Heart left ventricle (tissue), 16 donors: ENCODE results near the gene STRN3. TPM values are rescaled to one million over a fixed set of nuclear protein-coding genes. Genes with fewer than 3 reads are reported as not detected.

Source experiments
- ATAC-seq, 4 donors: fragments of 200-7000 bp; cut with Tn5 transposase; one replicate each; pipeline ENCODE4 v1.9.1; 2020 to 2022; ENCODE audit warnings: moderate library complexity in 4 of 4, mild to moderate bottlenecking in 3 of 4, moderate number of reproducible peaks in 1 of 4
- DNase-seq, 5 donors: peaks; one replicate each; pipeline ENCODE4 v3.0.0-alpha.2; 2020
- H3K27ac ChIP-seq, 12 donors: fragments of 200-600 bp; sonication (generic) in 4 of 12; one replicate each; pipeline versions ENCODE4 v1.5.0 to v1.8.0; 2016 to 2022; ENCODE audit warnings: mild to moderate bottlenecking in 2 of 12
- H3K27me3 ChIP-seq, 9 donors: fragments of 200-600 bp; sonication (generic) in 2 of 9; one replicate each; pipeline versions ENCODE4 v1.5.1 to v1.8.0; 2016 to 2022; ENCODE audit warnings: mild to moderate bottlenecking in 3 of 9
- H3K36me3 ChIP-seq, 9 donors: fragments of 200-600 bp; sonication (generic) in 2 of 9; one replicate each; pipeline versions ENCODE4 v1.5.0 to v1.8.0; 2018 to 2022; ENCODE audit warnings: mild to moderate bottlenecking in 2 of 9
- H3K4me1 ChIP-seq, 12 donors: fragments of 200-600 bp; sonication (generic) in 4 of 12; one replicate each; pipeline versions ENCODE4 v1.5.0 to v1.8.0; 2016 to 2022; ENCODE audit warnings: mild to moderate bottlenecking in 3 of 12
- H3K4me3 ChIP-seq, 12 donors: fragments of 200-600 bp; sonication (generic) in 4 of 12; one replicate each; pipeline versions ENCODE4 v1.5.0 to v1.8.0; 2017 to 2022; ENCODE audit warnings: mild to moderate bottlenecking in 9 of 12, moderate library complexity in 4 of 12
- H3K9me3 ChIP-seq, 12 donors: fragments of 200-600 bp; sonication (generic) in 4 of 12; one replicate each; pipeline versions ENCODE4 v1.5.0 to v1.8.0; 2016 to 2022; ENCODE audit warnings: mild to moderate bottlenecking in 1 of 12
- POLR2A ChIP-seq, 2 donors: fragments of 450-650 bp; IDR thresholded peaks; one replicate each; pipeline ENCODE4 v1.6.1; 2017; ENCODE audit warnings: antibody characterized with exemption in 2 of 2, mild to moderate bottlenecking in 2 of 2, moderate library complexity in 2 of 2
- WGBS, 4 donors: extraction: QIAGEN DNeasy Blood & Tissue Kit in 2 of 4; methylation state at CpG; one replicate each; pipeline versions ENCODE4 v1.1.5 to v1.1.7; 2013 to 2018; 5-methylcytosine and 5-hydroxymethylcytosine counted together
- intact Hi-C, 10 donors: fragments of 100-400 bp; cut with DNase I; formaldehyde crosslinking; loops; one replicate each; pipeline versions ENCODE4 v1.11.1 to v1.14.2; 2022
- polyA plus RNA-seq, 2 donors: library from polyadenylated mRNA; stranded (reverse); fragments of 200-250 nt; gene quantifications; one replicate each; pipeline ENCODE4 v1.2.3, GENCODE V29; 2013
- total RNA-seq, 9 donors: library from RNA; depleted of rRNA in 2 of 9; stranded (reverse); fragments of >200 nt in 2 of 9; fragmentation: NEBNext Ultra II Directional in 3 of 9; extraction: Animal tissue kit (Norgen Biotek cat#: 25700) in 3 of 9; gene quantifications; one replicate each; pipeline versions ENCODE4 v1.1.0 to v1.2.4, GENCODE V29; 2016 to 2023
- TF ChIP-seq, protein P1 (sequence below), 12 donors: fragments of 200-600 bp; sonication (generic) in 4 of 12; IDR thresholded peaks; one replicate each; pipeline versions ENCODE4 v1.5.0 to v1.8.0; 2018 to 2022; ENCODE audit warnings: antibody characterized with exemption in 12 of 12, mild to moderate bottlenecking in 5 of 12
- donor health status: ischemic (EF 13 %, LVEDD 7.1; RV severe dilation, severe dysfunction).
- donor health status: healthy with polysubstance abuse.
- donor health status: DM: no; HTN: yes; CAD: no.
- donor health status: DM: no; HTN: no; CAD: no.
- donor health status: ischemic (EF 25% LVEDD 6.9; RV normal size, moderate dysfunction).
- donor health status: ischemic (EF 25% LVEDD 5.7; RV mildly dilated, moderate dysfunction).
- donor health status: healthy.
- donor health status: DM: yes; HTN: yes; CAD: no.
- donor health status: ischemic (EF 35%, LVEDD 5.7; RV mildly dilated, moderate dysfunction).
- donor health status: nonischemic (EF 11% LVEDD 7.7; RV severe dilation, severe dysfunction).
- donor health status: DM: yes; HTN: yes; CAD: no.
- donor health status: PGD.
- donor health status: ischemic (EF 29% LVEDD 5.4; RV normal size, mild dysfunction).
- donor health status: nonischemic (EF 23%, LVEDD 6.1; RV moderate dilation, normal function).

The STRN3 gene
- total and polyA plus RNA-seq, 11 donors = 11.0 to 60.3 (median 44.4) TPM

- DNase-seq (no peak), ATAC-seq (no peak)
- Histone ChIP-seq H3K27ac (no peak overlapping the region), H3K27me3 (peaks cover 11 to 48% (median 41%) of the 10 kb centered on the region in 9 donors), H3K4me1 (peaks cover 0 to 21% (median 14%) of the 10 kb centered on the region in 12 donors), H3K9me3 (no peaks in the 10 kb centered on the region), H3K4me3 (peak overlapping the region in 11 of 12 donors; percentile 50 to 69 (median 61)), H3K36me3 (no peaks in the 10 kb centered on the region)
- intact Hi-C loops = no loop called here
- WGBS, 4 donors = 68 to 76% (median 73%) methylated on average over 20 of the region's 20 CpGs
- TF ChIP-seq POLR2A (IDR thresholded peaks at IDR 0.05) = no peak
- TF ChIP-seq, protein P1, sequence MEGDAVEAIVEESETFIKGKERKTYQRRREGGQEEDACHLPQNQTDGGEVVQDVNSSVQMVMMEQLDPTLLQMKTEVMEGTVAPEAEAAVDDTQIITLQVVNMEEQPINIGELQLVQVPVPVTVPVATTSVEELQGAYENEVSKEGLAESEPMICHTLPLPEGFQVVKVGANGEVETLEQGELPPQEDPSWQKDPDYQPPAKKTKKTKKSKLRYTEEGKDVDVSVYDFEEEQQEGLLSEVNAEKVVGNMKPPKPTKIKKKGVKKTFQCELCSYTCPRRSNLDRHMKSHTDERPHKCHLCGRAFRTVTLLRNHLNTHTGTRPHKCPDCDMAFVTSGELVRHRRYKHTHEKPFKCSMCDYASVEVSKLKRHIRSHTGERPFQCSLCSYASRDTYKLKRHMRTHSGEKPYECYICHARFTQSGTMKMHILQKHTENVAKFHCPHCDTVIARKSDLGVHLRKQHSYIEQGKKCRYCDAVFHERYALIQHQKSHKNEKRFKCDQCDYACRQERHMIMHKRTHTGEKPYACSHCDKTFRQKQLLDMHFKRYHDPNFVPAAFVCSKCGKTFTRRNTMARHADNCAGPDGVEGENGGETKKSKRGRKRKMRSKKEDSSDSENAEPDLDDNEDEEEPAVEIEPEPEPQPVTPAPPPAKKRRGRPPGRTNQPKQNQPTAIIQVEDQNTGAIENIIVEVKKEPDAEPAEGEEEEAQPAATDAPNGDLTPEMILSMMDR (IDR thresholded peaks at IDR 0.05) = no peak
These were observed 152.7 kb downstream of the STRN3 start for GRCh38 chr14:30873308-30874119.

DNA sequence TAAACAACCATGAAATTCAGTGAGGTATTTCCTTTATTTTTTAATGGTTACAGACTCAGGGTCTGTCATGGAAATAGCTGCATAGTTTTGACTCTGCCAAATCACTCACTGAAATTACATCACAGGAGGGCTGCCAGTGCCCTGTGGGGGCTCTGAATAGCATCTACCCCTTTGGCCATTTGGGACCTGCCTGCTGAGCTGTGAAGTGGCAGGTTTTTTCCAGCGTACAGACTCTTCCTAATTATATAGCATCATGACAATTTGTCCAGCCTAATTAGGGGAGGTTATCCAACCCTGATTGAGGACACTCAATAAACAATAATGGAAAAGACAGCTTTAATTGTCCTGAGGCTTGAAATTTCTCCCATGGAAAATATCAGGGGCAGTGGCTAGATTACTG lies 153.6 kb downstream of the STRN3 start:
- WGBS, 4 donors = 80 to 94% (median 86%) methylated on average over 1 of the region's 1 CpG

GRCh38 chr14:30869551-30870155 lies 156.5 kb downstream of the STRN3 start:
- ATAC-seq = no peak
- Histone ChIP-seq H3K4me3 (no peak overlapping the region), H3K4me1 (peaks cover 0 to 9% (median 5%) of the 10 kb centered on the region in 12 donors), H3K27ac (no peak overlapping the region), H3K27me3 (peaks cover 6 to 31% (median 20%) of the 10 kb centered on the region in 9 donors), H3K36me3 (no peaks in the 10 kb centered on the region), H3K9me3 (no peaks in the 10 kb centered on the region)
- intact Hi-C loops = no loop called here
- TF ChIP-seq, protein P1 (IDR thresholded peaks at IDR 0.05) = no peak
- TF ChIP-seq POLR2A (IDR thresholded peaks at IDR 0.05) = no peak
- DNase-seq = no peak
- WGBS, 4 donors = 57 to 79% (median 68%) methylated on average over 2 of the region's 2 CpGs

More for the DNA sequence above, 153.6 kb downstream of the STRN3 start:
- Histone ChIP-seq H3K9me3 (no peaks in the 10 kb centered on the region), H3K27me3 (peaks cover 11 to 48% (median 41%) of the 10 kb centered on the region in 9 donors), H3K4me3 (no peak overlapping the region), H3K27ac (no peak overlapping the region), H3K4me1 (peaks cover 0 to 21% (median 14%) of the 10 kb centered on the region in 12 donors), H3K36me3 (no peaks in the 10 kb centered on the region)
- DNase-seq (no peak), ATAC-seq (no peak)
- no peak for TF ChIP-seq POLR2A (IDR thresholded peaks at IDR 0.05)
- TF ChIP-seq, protein P1 (IDR thresholded peaks at IDR 0.05) = no peak
- intact Hi-C loops = no loop called here

DNA sequence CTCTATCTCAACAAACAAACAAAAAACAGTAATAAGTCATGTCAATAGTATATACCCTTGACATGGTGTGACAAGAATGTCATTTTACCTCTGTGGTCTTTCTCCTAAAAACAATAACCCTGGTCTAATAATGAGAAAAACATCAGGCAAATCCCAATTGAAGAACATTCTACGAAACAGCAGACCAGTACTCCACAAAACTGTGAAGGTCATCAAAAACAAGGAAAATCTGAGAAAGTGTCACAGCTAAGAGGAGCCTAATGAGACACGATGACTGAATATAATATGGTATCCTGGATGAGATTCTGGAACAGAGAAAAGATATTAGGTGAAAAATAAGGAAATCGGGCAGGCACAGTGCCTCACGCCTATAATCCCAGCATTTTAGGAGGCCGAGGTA lies 157.4 kb downstream of the STRN3 start:
- H3K36me3 ChIP-seq = no peaks in the 10 kb centered on the region
- TF ChIP-seq, protein P1 (IDR thresholded peaks at IDR 0.05) = no peak
- no peak for TF ChIP-seq POLR2A (IDR thresholded peaks at IDR 0.05)
- H3K27me3 ChIP-seq = peaks cover 0 to 22% (median 12%) of the 10 kb centered on the region in 9 donors
- peaks cover 0 to 1% (median 0%) of the 10 kb centered on the region in 12 donors for H3K4me1 ChIP-seq
- no peak overlapping the region for H3K27ac ChIP-seq
- H3K4me3 ChIP-seq = no peak overlapping the region
- WGBS, 4 donors = 92 to 97% (median 94%) methylated on average over 5 of the region's 5 CpGs
- H3K9me3 ChIP-seq = no peaks in the 10 kb centered on the region
- no peak for DNase-seq
- intact Hi-C loops = no loop called here
- no peak for ATAC-seq
